NCI-H2196 (cell line): ENCODE measurements around the gene ZNF443.
A peak's percentile ranks its signal among the peaks of the same experiment; 100 is the strongest.
"Not testable (repeated sequence)": the region's sequence is repeated elsewhere in the genome, so short reads cannot be mapped to it uniquely, and the experiment has no call there.

Source experiments
- DNase-seq: peaks from one replicate; lab custom pipeline; 2025; ENCODE audit not compliant: unreplicated experiment; lab: John Stamatoyannopoulos, UW

Gene ZNF443

GRCh38 chr19:12440541-12441316 is at the start of gene ZNF443:
Gene ZNF443, minus strand, starts transcription at chr19:12441021. Its CDS starts 107 bp downstream, at chr19:12440914.
- peak; percentile 95 for DNase-seq

GRCh38 chr19:12486265-12486783 is 45.5 kb upstream of the ZNF443 start:
- DNase-seq, result not testable (repeated sequence)

GRCh38 chr19:12485571-12485970 is 44.8 kb upstream of the ZNF443 start:
- no peak for DNase-seq

GRCh38 chr19:12485052-12485416 is 44.2 kb upstream of the ZNF443 start:
- DNase-seq, result peak; percentile 47

GRCh38 chr19:12484371-12485051 is 43.7 kb upstream of the ZNF443 start, which contains the start of gene ZNF709:
Gene ZNF709, minus strand, starts transcription at chr19:12484816. Its CDS starts 159 bp downstream, at chr19:12484657.
- DNase-seq, result peak; percentile 80

- DNase-seq, result no peak
Observed at GRCh38 chr19:12484011-12484370, 43.2 kb upstream of the ZNF443 start.

- no peak for DNase-seq
Observed at GRCh38 chr19:12482509-12482886, 41.7 kb upstream of the ZNF443 start.

- no peak for DNase-seq
Observed at GRCh38 chr19:12481781-12482508, 41.1 kb upstream of the ZNF443 start.

GRCh38 chr19:12478234-12478941 is 37.6 kb upstream of the ZNF443 start:
- DNase-seq, result no peak

GRCh38 chr19:12467651-12468050 is 26.8 kb upstream of the ZNF443 start:
- DNase-seq, result not testable (repeated sequence)

- no peak for DNase-seq
Observed at GRCh38 chr19:12465211-12465610, 24.4 kb upstream of the ZNF443 start.

- no peak for DNase-seq
Observed at GRCh38 chr19:12464769-12465168, 23.9 kb upstream of the ZNF443 start.

GRCh38 chr19:12464139-12464538 is 23.3 kb upstream of the ZNF443 start:
- not testable (repeated sequence) for DNase-seq

- no peak for DNase-seq
Observed at GRCh38 chr19:12453495-12453894, 12.7 kb upstream of the ZNF443 start.

GRCh38 chr19:12450844-12451243 is 10.0 kb upstream of the ZNF443 start:
- no peak for DNase-seq

- no peak for DNase-seq
Observed at GRCh38 chr19:12448808-12449207, 8.0 kb upstream of the ZNF443 start.

GRCh38 chr19:12439686-12440540 is 908 bp downstream of the ZNF443 start:
- not testable (repeated sequence) for DNase-seq

- not testable (repeated sequence) for DNase-seq
Observed at GRCh38 chr19:12430726-12431299, 10.0 kb downstream of the ZNF443 start.

GRCh38 chr19:12425888-12426274 is 14.9 kb downstream of the ZNF443 start:
- DNase-seq, result no peak
